Neutrophil (primary cell): Measurements from ENCODE around the gene FMO1.
"Not testable (repeated sequence)": the region's sequence is repeated elsewhere in the genome, so short reads cannot be mapped to it uniquely, and the experiment has no call there.

Experiments used
- H3K27ac ChIP-seq: fragments of 200-600 bp; sonication (generic); 2 replicates; pipeline ENCODE4 v1.5.1; 2016; ENCODE audit warnings: mild to moderate bottlenecking, moderate library complexity
- H3K27me3 ChIP-seq: fragments of 200-600 bp; sonication (generic); 2 replicates; pipeline ENCODE4 v1.6.0; 2016; ENCODE audit warnings: mild to moderate bottlenecking
- H3K36me3 ChIP-seq: fragments of 200-600 bp; sonication (generic); 2 replicates; pipeline ENCODE4 v1.5.1; 2017
- H3K4me1 ChIP-seq, 2 experiments: fragments of 200-600 bp in 1 of 2; sonication (generic) in 1 of 2; 1 replicate in 1 of 2; 2 replicates in 1 of 2; pipeline versions ENCODE4 v1.5.1 to v1.6.1; 2013 to 2016; ENCODE audit warnings: low read depth in 1 of 2, low read length in 1 of 2, mild to moderate bottlenecking in 1 of 2, moderate library complexity in 1 of 2; ENCODE audit not compliant: control insufficient read depth in 1 of 2, insufficient read depth in 1 of 2
- H3K4me3 ChIP-seq, 2 experiments: fragments of 200-600 bp in 1 of 2; sonication (generic) in 1 of 2; 1 replicate in 1 of 2; 2 replicates in 1 of 2; pipeline ENCODE4 v1.5.1; 2013 to 2016; ENCODE audit warnings: low read depth in 1 of 2, low read length in 1 of 2, mild to moderate bottlenecking in 1 of 2, moderate library complexity in 1 of 2
- H3K9me3 ChIP-seq: fragments of 200-600 bp; sonication (generic); 2 replicates; pipeline ENCODE4 v1.5.1; 2016
- TF ChIP-seq, protein P1 (sequence below): fragments of 200-600 bp; sonication (generic); IDR thresholded peaks from 2 replicates; pipeline ENCODE4 v1.5.1; 2016; ENCODE audit warnings: antibody characterized with exemption

The FMO1 gene

DNA sequence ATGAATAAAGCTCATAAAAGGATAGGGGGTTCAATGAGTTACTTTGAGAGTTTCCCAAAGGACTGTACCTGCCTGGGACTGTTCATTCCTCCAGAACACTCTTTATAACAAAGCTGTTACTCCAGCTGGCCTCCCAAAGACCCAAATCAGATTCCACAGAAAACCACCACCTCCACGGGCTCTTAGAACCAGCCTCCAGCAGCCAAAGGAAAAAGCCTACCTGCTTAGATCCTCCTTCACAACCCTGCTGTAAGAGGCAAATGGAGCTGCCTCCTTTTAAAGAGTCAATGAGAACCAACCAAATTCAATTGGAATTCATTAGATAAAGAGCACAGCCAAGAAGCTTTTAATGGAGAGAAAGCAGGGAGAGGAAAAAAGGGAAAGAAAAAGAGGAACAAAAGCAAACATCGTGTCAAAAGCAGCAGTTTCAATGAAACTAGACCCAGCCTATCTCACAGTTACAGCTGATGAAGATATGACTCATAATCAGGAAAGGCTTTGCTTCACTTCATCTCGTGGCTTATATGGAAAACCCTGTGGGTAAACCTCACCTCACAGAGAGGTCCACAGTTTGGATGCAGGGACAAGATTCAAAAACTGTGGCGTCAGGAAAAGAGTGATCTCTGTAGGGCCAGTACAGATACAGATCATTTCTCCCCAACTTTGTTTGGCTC lies 37.9 kb downstream of the FMO1 start:
- Histone ChIP-seq H3K9me3 (no peaks in the 10 kb centered on the region), H3K27me3 (no peaks in the 10 kb centered on the region), H3K27ac (no peak overlapping the region), H3K4me3 (no peak overlapping the region), H3K36me3 (no peaks in the 10 kb centered on the region), H3K4me1 (no peaks in the 10 kb centered on the region)
- TF ChIP-seq, protein P1, sequence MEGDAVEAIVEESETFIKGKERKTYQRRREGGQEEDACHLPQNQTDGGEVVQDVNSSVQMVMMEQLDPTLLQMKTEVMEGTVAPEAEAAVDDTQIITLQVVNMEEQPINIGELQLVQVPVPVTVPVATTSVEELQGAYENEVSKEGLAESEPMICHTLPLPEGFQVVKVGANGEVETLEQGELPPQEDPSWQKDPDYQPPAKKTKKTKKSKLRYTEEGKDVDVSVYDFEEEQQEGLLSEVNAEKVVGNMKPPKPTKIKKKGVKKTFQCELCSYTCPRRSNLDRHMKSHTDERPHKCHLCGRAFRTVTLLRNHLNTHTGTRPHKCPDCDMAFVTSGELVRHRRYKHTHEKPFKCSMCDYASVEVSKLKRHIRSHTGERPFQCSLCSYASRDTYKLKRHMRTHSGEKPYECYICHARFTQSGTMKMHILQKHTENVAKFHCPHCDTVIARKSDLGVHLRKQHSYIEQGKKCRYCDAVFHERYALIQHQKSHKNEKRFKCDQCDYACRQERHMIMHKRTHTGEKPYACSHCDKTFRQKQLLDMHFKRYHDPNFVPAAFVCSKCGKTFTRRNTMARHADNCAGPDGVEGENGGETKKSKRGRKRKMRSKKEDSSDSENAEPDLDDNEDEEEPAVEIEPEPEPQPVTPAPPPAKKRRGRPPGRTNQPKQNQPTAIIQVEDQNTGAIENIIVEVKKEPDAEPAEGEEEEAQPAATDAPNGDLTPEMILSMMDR, result no peak

- H3K27ac ChIP-seq, result no peak overlapping the region
- H3K4me1 ChIP-seq, result no peaks in the 10 kb centered on the region
- no peaks in the 10 kb centered on the region for H3K36me3 ChIP-seq
- TF ChIP-seq, protein P1, result no peak
- no peak overlapping the region for H3K4me3 ChIP-seq
- H3K27me3 ChIP-seq, result no peaks in the 10 kb centered on the region
- no peaks in the 10 kb centered on the region for H3K9me3 ChIP-seq
Measured at GRCh38 chr1:171290621-171291020, 42.3 kb downstream of the FMO1 start.

GRCh38 chr1:171292799-171293198 lies 44.5 kb downstream of the FMO1 start:
- H3K4me3 ChIP-seq, result no peak overlapping the region
- TF ChIP-seq, protein P1, result no peak
- no peaks in the 10 kb centered on the region for H3K4me1 ChIP-seq
- no peaks in the 10 kb centered on the region for H3K9me3 ChIP-seq
- H3K27me3 ChIP-seq, result no peaks in the 10 kb centered on the region
- no peak overlapping the region for H3K27ac ChIP-seq
- H3K36me3 ChIP-seq, result no peaks in the 10 kb centered on the region

DNA sequence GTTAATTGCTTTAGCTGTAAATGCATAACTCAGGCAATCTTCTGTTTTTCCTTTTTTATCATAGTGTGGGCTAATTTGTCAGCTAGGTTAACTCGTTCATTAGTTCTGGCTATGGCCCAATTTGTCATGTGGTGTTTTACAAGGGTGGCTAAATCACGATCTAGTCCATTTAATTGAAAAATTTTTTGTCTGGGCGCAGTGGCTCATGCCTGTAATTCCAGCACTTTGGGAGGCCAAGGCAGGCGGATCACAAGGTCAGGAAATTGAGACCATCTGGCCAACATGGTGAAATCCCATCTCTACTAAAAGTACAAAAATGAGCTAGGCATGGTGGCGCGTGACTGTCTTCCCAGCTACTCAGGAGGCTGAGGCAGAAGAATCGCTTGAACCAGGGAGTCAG lies 47.1 kb downstream of the FMO1 start:
- not testable (repeated sequence) for H3K36me3 ChIP-seq, H3K9me3 ChIP-seq, H3K4me3 ChIP-seq, H3K27me3 ChIP-seq, H3K27ac ChIP-seq, H3K4me1 ChIP-seq

GRCh38 chr1:171295821-171296220 lies 47.5 kb downstream of the FMO1 start:
- Histone ChIP-seq H3K4me3 (no peak overlapping the region), H3K36me3 (no peaks in the 10 kb centered on the region), H3K27ac (no peak overlapping the region), H3K27me3 (no peaks in the 10 kb centered on the region), H3K4me1 (no peaks in the 10 kb centered on the region), H3K9me3 (no peaks in the 10 kb centered on the region)
- TF ChIP-seq, protein P1, result no peak

DNA sequence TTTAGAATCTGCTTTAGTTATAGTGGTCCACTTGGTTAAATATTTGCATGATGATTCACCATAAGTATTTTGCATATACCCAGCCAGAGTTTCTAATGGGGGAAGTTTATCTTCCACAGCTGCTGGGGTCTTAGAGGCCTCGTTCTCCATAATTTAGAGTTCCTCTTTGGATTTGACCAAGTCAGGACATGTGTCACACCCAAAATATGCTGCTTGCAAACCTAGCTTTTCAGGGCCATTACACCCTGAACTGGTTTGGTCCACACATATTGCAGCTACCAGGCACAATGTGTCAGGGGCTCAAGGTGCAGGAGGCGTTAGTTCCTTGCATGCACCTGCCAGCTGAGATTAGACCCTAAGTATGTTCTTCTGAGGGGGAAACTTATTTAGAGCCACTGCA lies 48.6 kb downstream of the FMO1 start:
- Histone ChIP-seq H3K36me3 (no peaks in the 10 kb centered on the region), H3K9me3 (no peaks in the 10 kb centered on the region), H3K27me3 (no peaks in the 10 kb centered on the region), H3K4me3 (no peak overlapping the region), H3K27ac (no peak overlapping the region), H3K4me1 (no peaks in the 10 kb centered on the region)
- TF ChIP-seq, protein P1, result no peak
